ENCODE results near the gene ZNF341. TPM values are rescaled to one million over a fixed set of nuclear protein-coding genes. Genes with fewer than 3 reads are reported as not detected.

Gene ZNF341
- total RNA-seq, 1 donor from 2014 or later: 3.4 TPM

- no peak overlapping the region for H3K27ac Mint-ChIP-seq (ENCODE audit: unreplicated experiment)
Observed at GRCh38 chr20:33721391-33722140, 10.2 kb upstream of the ZNF341 start.

GRCh38 chr20:33724439-33725094 lies 7.2 kb upstream of the ZNF341 start:
- Mint-ChIP-seq H3K27me3 (ENCODE audit: unreplicated experiment) (no peaks in the 10 kb centered on the region), H3K9me3 (ENCODE audit: unreplicated experiment) (no peaks in the 10 kb centered on the region), H3K36me3 (ENCODE audit: unreplicated experiment) (no peaks in the 10 kb centered on the region), H3K27ac (ENCODE audit: unreplicated experiment) (no peak overlapping the region), H3K4me3 (ENCODE audit: unreplicated experiment) (no peak overlapping the region), H3K4me1 (ENCODE audit: unreplicated experiment) (peaks cover 4% of the 10 kb centered on the region)
- TF ChIP-seq CTCF (IDR thresholded peaks at IDR 0.05): no peak
- no peak for DNase-seq (ENCODE audit: extremely low spot score, unreplicated experiment)

More at GRCh38 chr20:33721391-33722140, 10.2 kb upstream of the ZNF341 start:
- Mint-ChIP-seq H3K27me3 (ENCODE audit: unreplicated experiment) (no peaks in the 10 kb centered on the region), H3K4me3 (ENCODE audit: unreplicated experiment) (no peak overlapping the region), H3K4me1 (ENCODE audit: unreplicated experiment) (peaks cover 4% of the 10 kb centered on the region), H3K36me3 (ENCODE audit: unreplicated experiment) (no peaks in the 10 kb centered on the region), H3K9me3 (ENCODE audit: unreplicated experiment) (no peaks in the 10 kb centered on the region)
- DNase-seq (ENCODE audit: extremely low spot score, unreplicated experiment): no peak
- TF ChIP-seq CTCF (IDR thresholded peaks at IDR 0.05): no peak

GRCh38 chr20:33725607-33726264 lies 6.1 kb upstream of the ZNF341 start:
- no peak for TF ChIP-seq CTCF (IDR thresholded peaks at IDR 0.05)
- no peaks in the 10 kb centered on the region for H3K9me3 Mint-ChIP-seq (ENCODE audit: unreplicated experiment)
- H3K4me1 Mint-ChIP-seq (ENCODE audit: unreplicated experiment): no peaks in the 10 kb centered on the region
- no peaks in the 10 kb centered on the region for H3K27me3 Mint-ChIP-seq (ENCODE audit: unreplicated experiment)
- H3K4me3 Mint-ChIP-seq (ENCODE audit: unreplicated experiment): no peak overlapping the region
- no peak overlapping the region for H3K27ac Mint-ChIP-seq (ENCODE audit: unreplicated experiment)
- no peak for DNase-seq (ENCODE audit: extremely low spot score, unreplicated experiment)
- no peaks in the 10 kb centered on the region for H3K36me3 Mint-ChIP-seq (ENCODE audit: unreplicated experiment)

GRCh38 chr20:33727115-33727479 lies 4.7 kb upstream of the ZNF341 start:
- H3K36me3 Mint-ChIP-seq (ENCODE audit: unreplicated experiment): no peaks in the 10 kb centered on the region
- no peaks in the 10 kb centered on the region for H3K9me3 Mint-ChIP-seq (ENCODE audit: unreplicated experiment)
- H3K4me1 Mint-ChIP-seq (ENCODE audit: unreplicated experiment): peaks cover 5% of the 10 kb centered on the region
- no peak overlapping the region for H3K27ac Mint-ChIP-seq (ENCODE audit: unreplicated experiment)
- TF ChIP-seq CTCF (IDR thresholded peaks at IDR 0.05): no peak
- no peaks in the 10 kb centered on the region for H3K27me3 Mint-ChIP-seq (ENCODE audit: unreplicated experiment)
- no peak for DNase-seq (ENCODE audit: extremely low spot score, unreplicated experiment)
- no peak overlapping the region for H3K4me3 Mint-ChIP-seq (ENCODE audit: unreplicated experiment)

- H3K4me1 Mint-ChIP-seq (ENCODE audit: unreplicated experiment): peaks cover 10% of the 10 kb centered on the region
Observed at GRCh38 chr20:33727806-33728205, 4.0 kb upstream of the ZNF341 start.

More at GRCh38 chr20:33727806-33728205, 4.0 kb upstream of the ZNF341 start:
- H3K27ac Mint-ChIP-seq (ENCODE audit: unreplicated experiment): no peak overlapping the region
- no peaks in the 10 kb centered on the region for H3K36me3 Mint-ChIP-seq (ENCODE audit: unreplicated experiment)
- no peaks in the 10 kb centered on the region for H3K9me3 Mint-ChIP-seq (ENCODE audit: unreplicated experiment)
- H3K27me3 Mint-ChIP-seq (ENCODE audit: unreplicated experiment): no peaks in the 10 kb centered on the region
- no peak for DNase-seq (ENCODE audit: extremely low spot score, unreplicated experiment)
- no peak overlapping the region for H3K4me3 Mint-ChIP-seq (ENCODE audit: unreplicated experiment)
- no peak for TF ChIP-seq CTCF (IDR thresholded peaks at IDR 0.05)

All from osteocyte (in vitro differentiated cells).